HepG2 (cell line): ENCODE results near the gene GPR149.

Experiments used
- POLR2AphosphoS5 ChIP-seq: IDR thresholded peaks from 2 replicates; pipeline ENCODE4 v1.6.1; 2012; ENCODE audit warnings: low read depth, low read length
- SIN3A ChIP-seq: IDR thresholded peaks from 2 replicates; pipeline ENCODE4 v1.6.1; 2011; ENCODE audit warnings: low read depth, mild to moderate bottlenecking, control low read depth, low read length, borderline replicate concordance

DNA sequence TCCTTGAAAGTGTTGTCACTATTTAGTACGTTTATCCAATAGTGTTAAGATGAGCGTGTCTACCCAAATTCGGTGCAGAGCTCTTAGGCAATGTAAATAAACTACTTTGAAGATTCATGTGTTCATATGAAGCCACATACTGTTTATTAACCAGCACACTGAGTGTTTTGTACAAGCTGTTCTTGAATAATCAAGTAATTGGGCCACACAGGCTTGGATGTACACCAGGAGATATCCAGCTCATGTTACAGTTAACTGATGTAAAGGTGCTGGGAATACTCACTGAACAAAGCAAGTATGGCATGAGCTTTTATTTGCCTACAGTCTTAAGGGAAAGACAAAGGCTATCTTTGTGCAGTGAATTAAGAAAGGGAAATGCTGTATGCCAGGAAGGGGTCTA, 105.1 kb downstream of the GPR149 start:
- TF ChIP-seq SIN3A, result no peak
- TF ChIP-seq POLR2AphosphoS5, result no peak
